ENCODE measurements around the gene UBE2V1.

- TF ChIP-seq CTCF (IDR thresholded peaks at IDR 0.05; ENCODE audit: insufficient read depth, low read length, poor library complexity, severe bottlenecking) (no peak), EZH2phosphoT487 (conservative IDR thresholded peaks at IDR 0.05; ENCODE audit: low read length) (no peak)
Observed at GRCh38 chr20:50039706-50040431, 73.1 kb downstream of the UBE2V1 start.

All from SU-DHL-6 (cell line).